ENCODE results near the gene TGFBI.

DNA sequence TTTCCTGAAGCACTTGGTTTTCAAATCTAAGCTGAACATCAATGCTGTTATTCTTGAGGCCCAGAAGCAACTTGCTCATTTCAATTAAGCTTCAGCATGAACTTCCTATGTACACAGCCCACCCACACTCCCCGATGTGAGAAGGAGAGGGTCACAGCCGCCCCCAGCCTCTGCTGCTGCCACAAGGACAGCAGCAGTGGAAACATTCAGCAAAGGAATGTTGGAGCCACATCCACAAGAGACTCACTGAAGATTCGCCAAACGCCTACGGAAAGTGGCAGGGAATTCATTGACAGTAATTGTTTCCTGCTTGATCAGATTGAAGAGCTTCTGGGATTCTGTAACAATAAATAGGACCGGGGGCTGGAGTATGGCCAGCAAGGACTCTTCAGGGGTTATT lies 2.9 kb downstream of the TGFBI start:
- TF ChIP-seq, protein P1, sequence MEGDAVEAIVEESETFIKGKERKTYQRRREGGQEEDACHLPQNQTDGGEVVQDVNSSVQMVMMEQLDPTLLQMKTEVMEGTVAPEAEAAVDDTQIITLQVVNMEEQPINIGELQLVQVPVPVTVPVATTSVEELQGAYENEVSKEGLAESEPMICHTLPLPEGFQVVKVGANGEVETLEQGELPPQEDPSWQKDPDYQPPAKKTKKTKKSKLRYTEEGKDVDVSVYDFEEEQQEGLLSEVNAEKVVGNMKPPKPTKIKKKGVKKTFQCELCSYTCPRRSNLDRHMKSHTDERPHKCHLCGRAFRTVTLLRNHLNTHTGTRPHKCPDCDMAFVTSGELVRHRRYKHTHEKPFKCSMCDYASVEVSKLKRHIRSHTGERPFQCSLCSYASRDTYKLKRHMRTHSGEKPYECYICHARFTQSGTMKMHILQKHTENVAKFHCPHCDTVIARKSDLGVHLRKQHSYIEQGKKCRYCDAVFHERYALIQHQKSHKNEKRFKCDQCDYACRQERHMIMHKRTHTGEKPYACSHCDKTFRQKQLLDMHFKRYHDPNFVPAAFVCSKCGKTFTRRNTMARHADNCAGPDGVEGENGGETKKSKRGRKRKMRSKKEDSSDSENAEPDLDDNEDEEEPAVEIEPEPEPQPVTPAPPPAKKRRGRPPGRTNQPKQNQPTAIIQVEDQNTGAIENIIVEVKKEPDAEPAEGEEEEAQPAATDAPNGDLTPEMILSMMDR (conservative IDR thresholded peaks at IDR 0.05 in 1 of 2, IDR thresholded peaks at IDR 0.05 in 1 of 2; ENCODE audit: low read depth in 1 of 2, low read length in 2 of 2): no peak
- TF ChIP-seq EZH2 (IDR thresholded peaks at IDR 0.05; ENCODE audit: low read length, missing control alignments): no peak

Data from fibroblast of lung (primary cell).